Pancreas (tissue), 10 donors: ENCODE data around the gene APOBEC2. TPM values are rescaled to one million over a fixed set of nuclear protein-coding genes. Genes with fewer than 3 reads are reported as not detected.

Source experiments
- ATAC-seq, 4 donors: fragments of 200-7000 bp; cut with Tn5 transposase; one replicate each; pipeline versions ENCODE4 v1.8.0 to v1.9.1; 2020; ENCODE audit warnings: mild to moderate bottlenecking in 4 of 4, moderate library complexity in 4 of 4
- DNase-seq, 6 donors: peaks; one replicate each; pipeline ENCODE4 v3.0.0-alpha.2; 2020
- FAIRE-seq: peaks from 2 replicates; lab custom pipeline; 2012; peaks lifted over from hg19 to GRCh38; lab: Jason Lieb, UNC
- H3K27ac ChIP-seq, 4 donors: fragments of 200-600 bp; sonication (generic); 1 replicate in 3 of 4; 2 replicates in 1 of 4; pipeline versions ENCODE4 v1.5.0 to v1.8.0; 2020
- H3K27me3 ChIP-seq, 4 donors: fragments of 200-600 bp; one replicate each; pipeline ENCODE4 v1.8.0; 2021
- H3K36me3 ChIP-seq, 3 donors: fragments of 200-600 bp; sonication (generic) in 1 of 3; one replicate each; pipeline versions ENCODE4 v1.5.0 to v1.8.0; 2020 to 2021
- H3K4me1 ChIP-seq, 3 donors: fragments of 200-600 bp; one replicate each; pipeline ENCODE4 v1.8.0; 2021
- H3K4me3 ChIP-seq, 4 donors: fragments of 200-600 bp; sonication (generic) in 2 of 4; one replicate each; pipeline versions ENCODE4 v1.5.0 to v1.8.0; 2020 to 2021
- H3K9me3 ChIP-seq, 4 donors: fragments of 200-600 bp; one replicate each; pipeline ENCODE4 v1.8.0; 2021
- CTCF ChIP-seq, 4 donors: fragments of 200-600 bp; sonication (generic) in 3 of 4; IDR thresholded peaks; one replicate each; pipeline versions ENCODE4 v1.5.0 to v1.8.0; 2021; ENCODE audit warnings: antibody characterized with exemption in 4 of 4
- WGBS, 2 donors: extraction: QIAGEN DNeasy Blood & Tissue Kit; methylation state at CpG; one replicate each; pipeline ENCODE4 v1.1.7; 2013; 5-methylcytosine and 5-hydroxymethylcytosine counted together
- intact Hi-C, 3 donors: fragments of 100-400 bp; cut with DNase I; formaldehyde crosslinking; loops; one replicate each; pipeline versions ENCODE4 v1.11.1 to v1.14.2; 2022
- polyA plus RNA-seq, 2 donors: library from polyadenylated mRNA; stranded (reverse); fragments of 200-250 nt; gene quantifications; one replicate each; pipeline ENCODE4 v1.2.3, GENCODE V29; 2013
- total RNA-seq, 6 donors: library from RNA; stranded (reverse); fragmentation: NEBNext Ultra II Directional in 4 of 6; extraction: Animal tissue kit (Norgen Biotek cat#: 25700) in 4 of 6; gene quantifications; one replicate each; pipeline versions ENCODE4 v1.2.1 to v1.2.4, GENCODE V29; 2021 to 2023
- donor health status: healthy with polysubstance abuse.
- donor health status: DM: no; HTN: no; CAD: no; lungs with moderate emphysema.
- donor health status: DM: no; HTN: no; CAD: no.
- donor health status: control.
- donor health status: control.
- donor health status: Bipolar disorder and iron deficiency.
- donor health status: DM: yes; HTN: yes; CAD: no.
- donor health status: DM: no; HTN: no; CAD: no.
- donor health status: DM: no; HTN: no; CAD: no.
- donor health status: DM: yes; HTN: yes; CAD: no.

APOBEC2 gene
- total and polyA plus RNA-seq, 8 donors, result 2.7 to 29.6 (median 8.6) TPM

DNA sequence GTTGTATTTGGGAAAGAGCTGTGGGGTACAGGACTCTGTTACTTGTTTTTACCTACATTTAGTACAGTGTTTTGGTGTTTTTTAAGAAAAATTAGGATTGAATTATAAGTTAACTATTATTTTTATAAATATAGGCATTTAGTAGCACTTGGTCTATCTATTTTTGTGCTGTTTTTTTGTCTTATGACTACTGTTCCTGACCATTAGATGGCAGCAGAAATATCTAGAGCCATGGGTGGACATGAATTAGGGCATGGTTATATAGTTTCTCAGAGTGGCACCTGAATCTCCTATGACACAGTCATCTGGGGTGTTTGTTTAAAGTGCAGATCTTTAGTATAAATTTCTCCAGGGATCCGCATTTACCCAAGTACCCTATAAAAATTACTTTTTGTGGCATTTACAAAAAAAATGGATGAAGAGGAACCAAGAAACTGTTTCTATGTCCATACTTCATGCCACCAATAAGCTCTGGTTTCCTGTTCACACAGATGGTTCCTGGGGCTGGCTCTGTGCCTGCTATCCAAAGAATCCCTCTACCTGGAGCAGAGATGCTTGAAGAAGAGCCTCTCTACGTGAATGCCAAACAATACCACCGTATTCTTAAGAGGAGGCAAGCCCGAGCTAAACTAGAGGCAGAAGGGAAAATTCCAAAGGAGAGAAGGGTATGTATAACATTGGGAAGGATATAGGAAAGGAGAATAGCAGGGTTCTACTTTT is 39.6 kb downstream of the APOBEC2 start:
- H3K27me3 ChIP-seq, result no peaks in the 10 kb centered on the region
- ATAC-seq (peak in 2 of 4 donors; percentile 41 to 47), FAIRE-seq (no peak), DNase-seq (no peak)
- H3K36me3 ChIP-seq, result peaks cover 8 to 48% (median 43%) of the 10 kb centered on the region in 3 donors
- H3K4me1 ChIP-seq, result no peaks in the 10 kb centered on the region
- H3K4me3 ChIP-seq, result no peak overlapping the region
- intact Hi-C loops, result no loop called here
- H3K27ac ChIP-seq, result no peak overlapping the region
- WGBS, 2 donors, result 93 to 95% methylated on average over 4 of the region's 4 CpGs
- no peaks in the 10 kb centered on the region for H3K9me3 ChIP-seq
- TF ChIP-seq CTCF (IDR thresholded peaks at IDR 0.05), result peak in 1 of 4 donors; percentile 10

- FAIRE-seq (no peak), ATAC-seq (no peak), DNase-seq (no peak)
- Histone ChIP-seq H3K4me1 (no peaks in the 10 kb centered on the region), H3K9me3 (no peaks in the 10 kb centered on the region), H3K27me3 (no peaks in the 10 kb centered on the region), H3K36me3 (peaks cover 15 to 60% (median 54%) of the 10 kb centered on the region in 3 donors), H3K27ac (no peak overlapping the region), H3K4me3 (no peak overlapping the region)
- WGBS, 2 donors, result 88 to 89% methylated on average over 6 of the region's 6 CpGs
- intact Hi-C loops, result no loop called here
- no peak for TF ChIP-seq CTCF (IDR thresholded peaks at IDR 0.05)
Observed at GRCh38 chr6:41093729-41094128, 40.7 kb downstream of the APOBEC2 start.

GRCh38 chr6:41097467-41098090 is 44.6 kb downstream of the APOBEC2 start:
- FAIRE-seq (no peak), DNase-seq (no peak), ATAC-seq (no peak)
- Histone ChIP-seq H3K4me3 (no peak overlapping the region), H3K9me3 (no peaks in the 10 kb centered on the region), H3K27me3 (no peaks in the 10 kb centered on the region), H3K36me3 (peaks cover 15 to 83% (median 59%) of the 10 kb centered on the region in 3 donors), H3K27ac (no peak overlapping the region), H3K4me1 (no peaks in the 10 kb centered on the region)
- WGBS, 2 donors, result 80 to 83% methylated on average over 5 of the region's 5 CpGs
- TF ChIP-seq CTCF (IDR thresholded peaks at IDR 0.05), result no peak
- intact Hi-C loops, result no loop called here

DNA sequence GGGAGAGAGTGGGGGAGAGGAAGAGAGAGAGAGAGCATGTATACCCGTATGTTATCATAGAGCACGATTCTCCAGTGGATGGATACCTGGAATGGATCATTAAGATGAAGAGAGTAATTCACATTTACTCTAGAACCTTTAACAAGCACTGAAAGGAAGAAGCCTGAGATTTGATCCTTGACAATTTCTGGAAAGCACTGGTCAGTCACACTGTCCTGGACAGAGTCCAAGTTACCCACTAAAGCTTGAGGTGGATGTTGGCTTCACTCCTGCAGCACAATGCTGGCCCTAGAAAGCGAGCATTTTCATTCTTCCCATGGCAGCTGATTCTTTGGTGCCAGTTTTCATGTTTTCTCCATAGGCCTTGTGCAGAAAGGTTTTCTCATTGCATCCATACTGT is 45.4 kb downstream of the APOBEC2 start:
- Histone ChIP-seq H3K9me3 (no peaks in the 10 kb centered on the region), H3K4me3 (no peak overlapping the region), H3K27me3 (no peaks in the 10 kb centered on the region), H3K4me1 (no peaks in the 10 kb centered on the region), H3K27ac (no peak overlapping the region), H3K36me3 (peaks cover 15 to 77% (median 53%) of the 10 kb centered on the region in 3 donors)
- FAIRE-seq (no peak), DNase-seq (no peak), ATAC-seq (no peak)
- intact Hi-C loops, result no loop called here
- WGBS, 2 donors, result 65 to 72% methylated on average over 3 of the region's 3 CpGs
- TF ChIP-seq CTCF (IDR thresholded peaks at IDR 0.05), result no peak

DNA sequence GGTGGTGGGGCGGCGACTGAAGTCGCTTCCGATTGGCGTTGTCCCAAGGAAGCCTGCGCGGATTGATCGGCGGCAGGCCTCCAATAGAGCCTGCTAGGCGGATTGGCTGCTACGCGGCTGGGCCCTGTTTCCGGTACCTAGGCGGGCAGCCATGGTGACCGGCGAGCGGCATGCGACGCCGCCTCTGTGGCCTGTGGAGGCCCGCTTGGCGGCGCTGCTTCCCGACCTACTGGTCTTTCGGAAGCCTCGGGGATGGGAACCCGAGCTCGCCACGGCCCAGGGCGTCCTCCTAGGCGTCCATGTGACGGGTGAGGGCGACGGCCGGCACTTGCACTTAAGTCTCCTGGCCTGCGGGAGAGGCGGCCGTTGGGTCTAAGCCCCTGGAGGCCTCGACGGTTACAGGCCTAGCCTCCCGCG is 47.9 kb downstream of the APOBEC2 start:
- no peak for FAIRE-seq

More for the DNA sequence above, 47.9 kb downstream of the APOBEC2 start:
- Histone ChIP-seq H3K4me1 (no peaks in the 10 kb centered on the region), H3K27me3 (no peaks in the 10 kb centered on the region), H3K36me3 (peaks cover 7 to 52% (median 35%) of the 10 kb centered on the region in 3 donors), H3K27ac (no peak overlapping the region), H3K9me3 (no peaks in the 10 kb centered on the region), H3K4me3 (no peak overlapping the region)
- intact Hi-C loops, result no loop called here
- TF ChIP-seq CTCF (IDR thresholded peaks at IDR 0.05), result no peak
- ATAC-seq (peak in 1 of 4 donors; percentile 29), DNase-seq (peak in 2 of 6 donors; percentile 27 to 73)
- 89 to 91% methylated on average over 42 of the region's 42 CpGs for WGBS, 2 donors
